Adipocyte (in vitro differentiated cells): Measurements from ENCODE around the gene SGK1.
"Not testable (repeated sequence)": the region's sequence is repeated elsewhere in the genome, so short reads cannot be mapped to it uniquely, and the experiment has no call there.

Source experiments
- DNase-seq: peaks from one replicate; pipeline ENCODE4 v3.0.0-alpha.2; 2015; ENCODE audit warnings: low read depth
- H3K27me3 ChIP-seq: replicated peaks from 2 replicates; pipeline ENCODE4 v1.7.0; 2013; ENCODE audit warnings: mild to moderate bottlenecking, low read length, moderate library complexity; ENCODE audit not compliant: control insufficient read depth, insufficient read depth
- H3K36me3 ChIP-seq: 2 replicates; pipeline ENCODE4 v1.7.0; 2013; ENCODE audit warnings: low read length, mild to moderate bottlenecking, moderate library complexity; ENCODE audit not compliant: control insufficient read depth, insufficient read depth, severe bottlenecking
- H3K4me1 ChIP-seq: 2 replicates; pipeline ENCODE4 v1.7.0; 2013; ENCODE audit warnings: mild to moderate bottlenecking, low read length, moderate library complexity; ENCODE audit not compliant: control insufficient read depth, insufficient read depth
- H3K4me3 ChIP-seq: 2 replicates; pipeline ENCODE4 v1.7.0; 2013; ENCODE audit warnings: mild to moderate bottlenecking, low read length, moderate library complexity
- H3K9ac ChIP-seq: 2 replicates; pipeline ENCODE4 v1.7.0; 2013; ENCODE audit warnings: mild to moderate bottlenecking, low read length, moderate library complexity
- H3K9me3 ChIP-seq: 2 replicates; pipeline ENCODE4 v1.7.0; 2013; ENCODE audit warnings: mild to moderate bottlenecking, low read length, moderate library complexity; ENCODE audit not compliant: control insufficient read depth

The SGK1 gene

GRCh38 chr6:134216301-134217010, 101.5 kb downstream of the SGK1 start:
- Histone ChIP-seq H3K4me3 (no peak overlapping the region), H3K27me3 (no peaks in the 10 kb centered on the region), H3K9me3 (no peaks in the 10 kb centered on the region), H3K36me3 (no peaks in the 10 kb centered on the region), H3K9ac (no peak overlapping the region), H3K4me1 (no peaks in the 10 kb centered on the region)
- DNase-seq: no peak

- DNase-seq, H3K9ac ChIP-seq, H3K27me3 ChIP-seq, H3K4me3 ChIP-seq, H3K9me3 ChIP-seq, H3K4me1 ChIP-seq, H3K36me3 ChIP-seq: not testable (repeated sequence)
Measured at GRCh38 chr6:134213410-134213809, 104.5 kb downstream of the SGK1 start.

GRCh38 chr6:134211297-134211696, 106.6 kb downstream of the SGK1 start:
- Histone ChIP-seq H3K36me3 (no peaks in the 10 kb centered on the region), H3K9me3 (no peaks in the 10 kb centered on the region), H3K9ac (no peak overlapping the region), H3K4me3 (no peak overlapping the region), H3K27me3 (no peaks in the 10 kb centered on the region), H3K4me1 (no peaks in the 10 kb centered on the region)
- no peak for DNase-seq

- H3K4me1 ChIP-seq: no peaks in the 10 kb centered on the region
- no peaks in the 10 kb centered on the region for H3K36me3 ChIP-seq
Measured at GRCh38 chr6:134207421-134207820, 110.5 kb downstream of the SGK1 start.

GRCh38 chr6:134205366-134205765, 112.5 kb downstream of the SGK1 start:
- DNase-seq: no peak
- H3K4me1 ChIP-seq: no peaks in the 10 kb centered on the region
- peaks cover 5% of the 10 kb centered on the region for H3K9me3 ChIP-seq

More at GRCh38 chr6:134207421-134207820, 110.5 kb downstream of the SGK1 start:
- DNase-seq: no peak
- H3K4me3 ChIP-seq: no peak overlapping the region
- no peak overlapping the region for H3K9ac ChIP-seq
- peaks cover 5% of the 10 kb centered on the region for H3K9me3 ChIP-seq
- H3K27me3 ChIP-seq: no peaks in the 10 kb centered on the region

GRCh38 chr6:134204759-134205158, 113.2 kb downstream of the SGK1 start:
- not testable (repeated sequence) for H3K4me1 ChIP-seq

More at GRCh38 chr6:134205366-134205765, 112.5 kb downstream of the SGK1 start:
- Histone ChIP-seq H3K9ac (no peak overlapping the region), H3K27me3 (no peaks in the 10 kb centered on the region), H3K36me3 (no peaks in the 10 kb centered on the region), H3K4me3 (no peak overlapping the region)

GRCh38 chr6:134204031-134204430, 113.9 kb downstream of the SGK1 start:
- Histone ChIP-seq H3K27me3 (no peaks in the 10 kb centered on the region), H3K4me3 (no peak overlapping the region), H3K9me3 (peaks cover 5% of the 10 kb centered on the region), H3K9ac (no peak overlapping the region), H3K36me3 (no peaks in the 10 kb centered on the region), H3K4me1 (no peaks in the 10 kb centered on the region)
- no peak for DNase-seq

More at GRCh38 chr6:134204759-134205158, 113.2 kb downstream of the SGK1 start:
- not testable (repeated sequence) for H3K9me3 ChIP-seq, H3K36me3 ChIP-seq, DNase-seq, H3K4me3 ChIP-seq, H3K9ac ChIP-seq, H3K27me3 ChIP-seq

GRCh38 chr6:134201716-134202115, 116.2 kb downstream of the SGK1 start:
- Histone ChIP-seq H3K9me3 (peaks cover 5% of the 10 kb centered on the region), H3K36me3 (no peaks in the 10 kb centered on the region), H3K4me3 (no peak overlapping the region), H3K27me3 (no peaks in the 10 kb centered on the region), H3K4me1 (no peaks in the 10 kb centered on the region), H3K9ac (no peak overlapping the region)
- DNase-seq: no peak

- Histone ChIP-seq H3K4me1 (peaks cover 10% of the 10 kb centered on the region), H3K36me3 (no peaks in the 10 kb centered on the region), H3K4me3 (no peak overlapping the region), H3K27me3 (no peaks in the 10 kb centered on the region), H3K9ac (no peak overlapping the region), H3K9me3 (peaks cover 5% of the 10 kb centered on the region)
- no peak for DNase-seq
Measured at GRCh38 chr6:134199848-134200606, 117.9 kb downstream of the SGK1 start.

GRCh38 chr6:134198093-134198492, 119.8 kb downstream of the SGK1 start:
- Histone ChIP-seq H3K4me3 (no peak overlapping the region), H3K27me3 (no peaks in the 10 kb centered on the region), H3K4me1 (peaks cover 15% of the 10 kb centered on the region), H3K36me3 (no peaks in the 10 kb centered on the region), H3K9me3 (no peaks in the 10 kb centered on the region), H3K9ac (no peak overlapping the region)
- DNase-seq: no peak

- not testable (repeated sequence) for H3K9me3 ChIP-seq, H3K36me3 ChIP-seq, H3K9ac ChIP-seq, DNase-seq, H3K27me3 ChIP-seq, H3K4me3 ChIP-seq
- H3K4me1 ChIP-seq: peaks cover 15% of the 10 kb centered on the region
Measured at GRCh38 chr6:134197685-134198084, 120.2 kb downstream of the SGK1 start.
